Urinary bladder (tissue), 4 donors: Measurements from ENCODE around the gene SLAIN2. TPM values are rescaled to one million over a fixed set of nuclear protein-coding genes. Genes with fewer than 3 reads are reported as not detected.
"Not testable (repeated sequence)": the region's sequence is repeated elsewhere in the genome, so short reads cannot be mapped to it uniquely, and the experiment has no call there.

Experiments used
- DNase-seq: peaks from one replicate; pipeline ENCODE4 v3.0.0-alpha.2; 2015; ENCODE audit errors: extremely low spot score
- H3K27ac ChIP-seq: one replicate; pipeline ENCODE4 v1.5.1; 2013; ENCODE audit warnings: low read depth, mild to moderate bottlenecking, moderate library complexity
- H3K36me3 ChIP-seq: one replicate; pipeline ENCODE4 v1.6.1; 2013; ENCODE audit warnings: mild to moderate bottlenecking, moderate library complexity; ENCODE audit not compliant: insufficient read depth
- H3K4me1 ChIP-seq: one replicate; pipeline ENCODE4 v1.6.1; 2013; ENCODE audit warnings: mild to moderate bottlenecking, moderate library complexity; ENCODE audit not compliant: insufficient read depth
- H3K4me3 ChIP-seq: one replicate; pipeline ENCODE4 v1.5.1; 2013; ENCODE audit warnings: low read depth, low read length
- WGBS: extraction: QIAGEN DNeasy Blood & Tissue Kit; methylation state at CpG from one replicate; pipeline ENCODE4 v1.1.7; 2013; 5-methylcytosine and 5-hydroxymethylcytosine counted together
- polyA plus RNA-seq: library from polyadenylated mRNA; stranded (reverse); fragments of 200-250 nt; gene quantifications from one replicate; pipeline ENCODE4 v1.2.3, GENCODE V29; 2013
- total RNA-seq: library from RNA; depleted of rRNA; stranded (reverse); fragments of >200 nt; gene quantifications from one replicate; pipeline ENCODE4 v1.2.3, GENCODE V29; 2014
- donor health status: healthy with polysubstance abuse.
- donor health status: healthy.

Gene SLAIN2
- total RNA-seq (73.9 TPM), polyA plus RNA-seq (90.7 TPM)

GRCh38 chr4:48340965-48341775, at the start of gene SLAIN2:
TSS of gene SLAIN2 (plus strand) at chr4:48341529. CDS start at chr4:48341740, 211 bp downstream.
- H3K27ac ChIP-seq, result peak within 1 kb of the TSS; percentile 97
- DNase-seq, result peak; percentile 90
- H3K4me1 ChIP-seq, result no peaks in the 10 kb centered on the region
- H3K36me3 ChIP-seq, result no peaks in the 10 kb centered on the region
- peak within 1 kb of the TSS; percentile 84 for H3K4me3 ChIP-seq
- under 1% methylated on average over 89 of the region's 89 CpGs for WGBS

GRCh38 chr4:48292218-48292790, 49.0 kb upstream of the SLAIN2 start:
- not testable (repeated sequence) for H3K4me3 ChIP-seq, H3K27ac ChIP-seq, H3K4me1 ChIP-seq, DNase-seq, H3K36me3 ChIP-seq
- WGBS, result 93% methylated on average over 37 of the region's 40 CpGs

- Histone ChIP-seq H3K27ac (no peak overlapping the region), H3K4me3 (no peak overlapping the region), H3K36me3 (no peaks in the 10 kb centered on the region), H3K4me1 (no peaks in the 10 kb centered on the region)
- no peak for DNase-seq
Observed at GRCh38 chr4:48295116-48295515, 46.2 kb upstream of the SLAIN2 start.

GRCh38 chr4:48296365-48296764, 45.0 kb upstream of the SLAIN2 start:
- H3K36me3 ChIP-seq, result no peaks in the 10 kb centered on the region
- 78% methylated on average over 6 of the region's 6 CpGs for WGBS
- no peaks in the 10 kb centered on the region for H3K4me1 ChIP-seq
- DNase-seq, result no peak
- no peak overlapping the region for H3K4me3 ChIP-seq
- no peak overlapping the region for H3K27ac ChIP-seq

GRCh38 chr4:48297256-48297846, 44.0 kb upstream of the SLAIN2 start:
- WGBS, result 90% methylated on average over 2 of the region's 2 CpGs
- H3K4me3 ChIP-seq, result no peak overlapping the region
- DNase-seq, result no peak

GRCh38 chr4:48299560-48299959, 41.8 kb upstream of the SLAIN2 start:
- 78% methylated on average over 4 of the region's 4 CpGs for WGBS
- Histone ChIP-seq H3K36me3 (no peaks in the 10 kb centered on the region), H3K4me1 (no peaks in the 10 kb centered on the region), H3K27ac (no peak overlapping the region), H3K4me3 (no peak overlapping the region)
- no peak for DNase-seq

More at GRCh38 chr4:48297256-48297846, 44.0 kb upstream of the SLAIN2 start:
- H3K36me3 ChIP-seq, result no peaks in the 10 kb centered on the region
- H3K4me1 ChIP-seq, result no peaks in the 10 kb centered on the region
- no peak overlapping the region for H3K27ac ChIP-seq

- DNase-seq, result no peak
- Histone ChIP-seq H3K4me1 (no peaks in the 10 kb centered on the region), H3K4me3 (no peak overlapping the region), H3K36me3 (no peaks in the 10 kb centered on the region), H3K27ac (no peak overlapping the region)
- WGBS, result 75% methylated on average over 2 of the region's 2 CpGs
Observed at GRCh38 chr4:48300004-48300403, 41.3 kb upstream of the SLAIN2 start.

- DNase-seq, result no peak
- Histone ChIP-seq H3K36me3 (no peaks in the 10 kb centered on the region), H3K4me1 (no peaks in the 10 kb centered on the region), H3K27ac (no peak overlapping the region), H3K4me3 (no peak overlapping the region)
- WGBS, result 72% methylated on average over 3 of the region's 3 CpGs
Observed at GRCh38 chr4:48305508-48305907, 35.8 kb upstream of the SLAIN2 start.

GRCh38 chr4:48307528-48307927, 33.8 kb upstream of the SLAIN2 start:
- no peak overlapping the region for H3K27ac ChIP-seq
- H3K36me3 ChIP-seq, result no peaks in the 10 kb centered on the region
- H3K4me1 ChIP-seq, result no peaks in the 10 kb centered on the region
- WGBS, result 81% methylated on average over 5 of the region's 5 CpGs
- DNase-seq, result no peak
- no peak overlapping the region for H3K4me3 ChIP-seq

- Histone ChIP-seq H3K27ac (no peak overlapping the region), H3K4me3 (no peak overlapping the region), H3K4me1 (no peaks in the 10 kb centered on the region), H3K36me3 (no peaks in the 10 kb centered on the region)
- WGBS, result 85% methylated on average over 2 of the region's 2 CpGs
- no peak for DNase-seq
Observed at GRCh38 chr4:48308901-48309300, 32.4 kb upstream of the SLAIN2 start.

GRCh38 chr4:48311896-48312295, 29.4 kb upstream of the SLAIN2 start:
- Histone ChIP-seq H3K4me3 (no peak overlapping the region), H3K36me3 (no peaks in the 10 kb centered on the region), H3K4me1 (no peaks in the 10 kb centered on the region), H3K27ac (no peak overlapping the region)
- 85% methylated on average over 3 of the region's 3 CpGs for WGBS
- no peak for DNase-seq

- not testable (repeated sequence) for H3K4me1 ChIP-seq, H3K27ac ChIP-seq, DNase-seq, H3K36me3 ChIP-seq, H3K4me3 ChIP-seq
Observed at GRCh38 chr4:48314746-48315145, 26.6 kb upstream of the SLAIN2 start.

GRCh38 chr4:48315728-48316630, 25.4 kb upstream of the SLAIN2 start:
- H3K4me1 ChIP-seq, result no peaks in the 10 kb centered on the region
- DNase-seq, result no peak
- H3K27ac ChIP-seq, result no peak overlapping the region
- H3K36me3 ChIP-seq, result no peaks in the 10 kb centered on the region
- 37% methylated on average over 7 of the region's 7 CpGs for WGBS
- H3K4me3 ChIP-seq, result no peak overlapping the region
